Neural progenitor cell (in vitro differentiated cells): Measurements from ENCODE around the gene YKT6.
"Not testable (repeated sequence)": the region's sequence is repeated elsewhere in the genome, so short reads cannot be mapped to it uniquely, and the experiment has no call there.

Source experiments
- CTCF ChIP-seq: fragments of 200-600 bp; sonication (generic); IDR thresholded peaks from 2 replicates; pipeline ENCODE4 v1.5.1; 2017; ENCODE audit warnings: antibody characterized with exemption, mild to moderate bottlenecking
- EZH2 ChIP-seq: fragments of 200-600 bp; sonication (generic); IDR thresholded peaks from 2 replicates; pipeline ENCODE4 v1.6.1; 2017; ENCODE audit warnings: antibody characterized with exemption, mild to moderate bottlenecking, moderate library complexity

DNA sequence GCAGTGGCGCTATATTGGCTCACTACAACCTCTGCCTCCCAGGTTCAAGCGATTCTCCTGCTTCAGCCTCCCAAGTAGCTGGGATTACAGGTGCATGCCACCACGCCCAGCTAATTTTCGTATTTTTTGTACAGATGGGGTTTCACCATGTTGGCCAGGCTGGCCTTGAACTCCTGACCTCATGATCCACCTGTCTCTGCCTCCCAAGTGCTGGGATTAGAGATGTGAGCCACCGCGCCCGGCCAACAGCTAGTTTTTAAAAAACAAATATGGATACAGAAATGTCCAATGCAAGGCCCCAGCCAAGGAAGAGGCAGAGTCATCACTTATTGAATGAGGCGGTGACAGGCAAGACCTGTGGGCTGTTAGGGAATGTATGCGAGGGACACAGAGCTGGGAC is 28.9 kb upstream of the YKT6 start:
- not testable (repeated sequence) for TF ChIP-seq EZH2, CTCF
